GM12878 (cell line): Measurements from ENCODE around the gene FMN2. TPM values are rescaled to one million over a fixed set of nuclear protein-coding genes. Genes with fewer than 3 reads are reported as not detected.

Experiments used
- ATAC-seq: fragments of 200-7000 bp; cut with Tn5 transposase; 3 replicates; pipeline ENCODE4 v1.9.1; 2020; ENCODE audit warnings: mild to moderate bottlenecking, moderate library complexity
- BruUV-seq: library from RNA; stranded (reverse); fragments of 400-500 nt; replicated peaks from 2 replicates; lab custom pipeline; 2021; lab: Mats Ljungman, UMichigan
- CTCF ChIA-PET: fragments of 300-600 bp; sonication (Branson Sonifier 250); formaldehyde crosslinking; extraction: SDS; loops from one replicate; lab custom pipeline; 2021; ENCODE audit warnings: inconsistent platforms; lab: Yijun Ruan, JAX
- POLR2A ChIA-PET: fragments of 350-600 bp; formaldehyde crosslinking; extraction: SDS; loops from one replicate; lab custom pipeline; 2021; ENCODE audit warnings: inconsistent platforms; lab: Charles Lee
- RAD21 ChIA-PET: fragments of 300-600 bp; sonication (Branson Sonifier 250); formaldehyde crosslinking; loops from one replicate; lab custom pipeline; 2023; ENCODE audit warnings: antibody characterized with exemption; ENCODE audit not compliant: unreplicated experiment; lab: Charles Lee
- SMC1A ChIA-PET: fragments of 300-600 bp; sonication (Branson Sonifier 250); formaldehyde crosslinking; loops from one replicate; lab custom pipeline; 2023; ENCODE audit not compliant: unreplicated experiment, uncharacterized antibody; lab: Charles Lee
- DNase-seq: peaks from one replicate; pipeline ENCODE4 v3.0.0-alpha.2; 2011; ENCODE audit warnings: low read depth, low spot score
- FAIRE-seq: peaks from 3 replicates; lab custom pipeline; 2011; peaks lifted over from hg19 to GRCh38; lab: Jason Lieb, UNC
- H2AFZ ChIP-seq: 2 replicates; pipeline ENCODE4 v1.6.0; 2011; ENCODE audit warnings: low read depth, low read length, control low read depth; ENCODE audit not compliant: control insufficient read depth
- H3K27ac ChIP-seq: 2 replicates; pipeline ENCODE4 v1.5.1; 2011; ENCODE audit warnings: control low read depth; ENCODE audit not compliant: control insufficient read depth, insufficient read depth
- H3K27me3 ChIP-seq, 2 experiments: replicated peaks in 1 of 2; 2 replicates each; pipeline versions ENCODE4 v1.6.0 to v1.6.1; 2011; ENCODE audit warnings: low read length in 1 of 2; ENCODE audit not compliant: control insufficient read depth in 2 of 2, insufficient read depth in 2 of 2
- H3K36me3 ChIP-seq, 2 experiments: 2 replicates each; pipeline ENCODE4 v1.5.1; 2011; ENCODE audit warnings: low read length in 1 of 2; ENCODE audit not compliant: control insufficient read depth in 2 of 2, insufficient read depth in 2 of 2
- H3K4me1 ChIP-seq: 2 replicates; pipeline ENCODE4 v1.6.1; 2011; ENCODE audit warnings: mild to moderate bottlenecking, low read length, moderate library complexity, mixed read lengths; ENCODE audit not compliant: control insufficient read depth, insufficient read depth
- H3K4me2 ChIP-seq: 2 replicates; pipeline ENCODE4 v1.6.0; 2011; ENCODE audit warnings: control low read depth; ENCODE audit not compliant: control insufficient read depth, insufficient read depth
- H3K4me3 ChIP-seq: fragments of 200-600 bp; sonication (generic); 2 replicates; pipeline ENCODE4 v1.5.1; 2016
- H3K79me2 ChIP-seq: 2 replicates; pipeline ENCODE4 v1.6.0; 2011; ENCODE audit warnings: low read length; ENCODE audit not compliant: control insufficient read depth, insufficient read depth
- H3K9ac ChIP-seq: 2 replicates; pipeline ENCODE4 v1.8.0; 2011; ENCODE audit warnings: low read length, control low read depth, mixed read lengths; ENCODE audit not compliant: control insufficient read depth, insufficient read depth
- H3K9me3 ChIP-seq: replicated peaks from 3 replicates; pipeline ENCODE4 v1.5.1; 2011; ENCODE audit warnings: mild to moderate bottlenecking, low read length; ENCODE audit not compliant: control insufficient read depth, insufficient read depth
- H4K20me1 ChIP-seq: 2 replicates; pipeline ENCODE4 v1.6.0; 2011; ENCODE audit not compliant: control insufficient read depth, insufficient read depth
- CHD1 ChIP-seq: IDR thresholded peaks from 2 replicates; pipeline ENCODE4 v1.6.1; 2012; ENCODE audit warnings: low read depth, low read length, improper control_type of control experiment
- CHD4 ChIP-seq: fragments of 200-600 bp; sonication (generic); IDR thresholded peaks from 2 replicates; pipeline ENCODE4 v1.6.1; 2016; ENCODE audit warnings: mild to moderate bottlenecking
- CTCF ChIP-seq, 3 experiments: IDR thresholded peaks in 2 of 3; conservative IDR thresholded peaks in 1 of 3; 2 replicates each; pipeline ENCODE4 v1.5.1; 2011; ENCODE audit warnings: low read depth in 3 of 3, low read length in 3 of 3, mild to moderate bottlenecking in 3 of 3, control low read depth in 2 of 3, moderate library complexity in 2 of 3, inconsistent platforms in 1 of 3, mixed read lengths in 1 of 3; ENCODE audit not compliant: control insufficient read depth in 2 of 3, insufficient read depth in 1 of 3; ENCODE audit errors: extremely low read depth in 1 of 3
- E2F8 ChIP-seq: fragments of 450-650 bp; IDR thresholded peaks from 2 replicates; pipeline ENCODE4 v1.6.1; 2018; ENCODE audit warnings: mild to moderate bottlenecking, low read depth, moderate library complexity; ENCODE audit not compliant: partially characterized antibody
- EP300 ChIP-seq, 2 experiments: fragments of 150-350 bp in 1 of 2; IDR thresholded peaks; 2 replicates each; pipeline ENCODE4 v1.6.1; 2011 to 2012; ENCODE audit warnings: low read depth in 2 of 2, low read length in 2 of 2, borderline replicate concordance in 1 of 2, improper control_type of control experiment in 1 of 2, inconsistent platforms in 1 of 2; ENCODE audit not compliant: control insufficient read depth in 1 of 2
- MTA2 ChIP-seq: fragments of 450-650 bp; IDR thresholded peaks from 2 replicates; pipeline ENCODE4 v1.6.1; 2016; ENCODE audit warnings: low read depth, mild to moderate bottlenecking, moderate library complexity
- POLR2AphosphoS5 ChIP-seq: IDR thresholded peaks from 2 replicates; pipeline ENCODE4 v1.6.1; 2011; ENCODE audit warnings: mild to moderate bottlenecking, low read length, inconsistent platforms
- RELB ChIP-seq: fragments of 450-650 bp; IDR thresholded peaks from 2 replicates; pipeline ENCODE4 v1.6.1; 2017; ENCODE audit warnings: low read depth, mild to moderate bottlenecking, moderate library complexity
- ZBTB33 ChIP-seq: fragments of 450-650 bp; IDR thresholded peaks from 2 replicates; pipeline ENCODE4 v1.6.1; 2017; ENCODE audit warnings: mild to moderate bottlenecking
- WGBS: methylation state at CpG from one replicate; pipeline ENCODE4 v1.1.6; 2016; ENCODE audit warnings: low lambda C conversion rate; ENCODE audit not compliant: insufficient replicate concordance, insufficient coverage; ENCODE audit errors: missing lambda C conversion rate; 5-methylcytosine and 5-hydroxymethylcytosine counted together
- in situ Hi-C: fragments of 300-500 bp; cut with MboI; formaldehyde crosslinking; loops from 9 replicates; pipeline ENCODE4 v1.14.3; 2018; ENCODE audit warnings: mixed read lengths
- intact Hi-C: fragments of 100-400 bp; cut with micrococcal nuclease; formaldehyde crosslinking; loops from one replicate; pipeline ENCODE4 v1.14.2; 2022; ENCODE audit not compliant: unreplicated experiment
- polyA plus RNA-seq, 11 experiments: library from polyadenylated mRNA; depleted of rRNA in 4 of 11; unstranded in 6 of 11; stranded (reverse) in 5 of 11; fragments of >200 nt; fragmentation: Nextera tagmentation in 4 of 11; fragmentation: Illumina TruSeq in 1 of 11; extraction: Ambion mirVana in 4 of 11; extraction: Trizol in 1 of 11; gene quantifications; 1 replicate in 1 of 11; 2 replicates in 10 of 11; pipeline versions ENCODE4 v1.2.1 to v1.2.3, GENCODE V29; 2011 to 2016; ENCODE audit warnings: inconsistent platforms in 2 of 11, missing spikeins in 2 of 11, low read depth in 1 of 11
- total RNA-seq, 4 experiments: library from RNA; depleted of rRNA in 3 of 4; stranded (reverse); fragments of >200 nt in 3 of 4; fragmentation: Illumina TruSeq in 1 of 4; extraction: Trizol in 1 of 4; gene quantifications; 2 replicates each; pipeline versions ENCODE4 v1.2.1 to v1.2.3, GENCODE V29; 2013 to 2021

Gene FMN2
- total and polyA plus RNA-seq, 10 of the 15 experiments (the other 5 are each of a cell fraction or from before 2014, with no cell fraction given): 0.60 TPM; not detected in 9

GRCh38 chr1:240487493-240487892 lies 395.8 kb downstream of the FMN2 start:
- intact Hi-C loops: no loop called here
- no peak for ATAC-seq

More at GRCh38 chr1:240487493-240487892, 395.8 kb downstream of the FMN2 start:
- SMC1A ChIA-PET: interaction anchor here (0.7 to 1.6 kb wide), 3 partner anchors 22 to 30 kb away, joined by 3 to 6 read pairs (median 4); no protein-coding TSS in a partner anchor
- Histone ChIP-seq H3K9ac (no peak overlapping the region), H3K4me2 (no peak overlapping the region), H3K36me3 (no peaks in the 10 kb centered on the region), H3K27ac (no peak overlapping the region), H3K9me3 (no peaks in the 10 kb centered on the region), H3K79me2 (no peaks in the 10 kb centered on the region), H3K4me3 (no peak overlapping the region), H3K27me3 (no peaks in the 10 kb centered on the region), H2AFZ (no peak overlapping the region), H3K4me1 (no peaks in the 10 kb centered on the region), H4K20me1 (no peaks in the 10 kb centered on the region)
- DNase-seq: no peak
- RAD21 ChIA-PET: interaction anchor here (1.3 to 1.5 kb wide), 2 partner anchors 32 to 114 kb away, joined by 4 to 5 read pairs; no protein-coding TSS in a partner anchor
- FAIRE-seq: no peak
- CTCF ChIA-PET: interaction anchor here (1.0 kb wide), 1 partner anchor 33 kb away, joined by 4 read pairs; no protein-coding TSS in a partner anchor
- TF ChIP-seq POLR2AphosphoS5: no peak
- TF ChIP-seq E2F8: no peak
- no peak for TF ChIP-seq CTCF (IDR thresholded peaks at IDR 0.05 in 2 of 3, conservative IDR thresholded peaks at IDR 0.05 in 1 of 3; ENCODE audit: control insufficient read depth in 2 of 3, extremely low read depth in 1 of 3, insufficient read depth in 1 of 3, low read depth in 3 of 3, low read length in 3 of 3)
- no peak for TF ChIP-seq EP300 (IDR thresholded peaks at IDR 0.05; ENCODE audit: borderline replicate concordance in 1 of 2, control insufficient read depth in 1 of 2, low read depth in 2 of 2, low read length in 2 of 2)
- TF ChIP-seq MTA2: no peak
- no peak for TF ChIP-seq CHD1
- no peak for TF ChIP-seq CHD4
- no peak for TF ChIP-seq ZBTB33
- TF ChIP-seq RELB: no peak
- POLR2A ChIA-PET: interaction anchor here (0.5 kb wide), 1 partner anchor 242 kb away, joined by 3 read pairs; no protein-coding TSS in a partner anchor
- in situ Hi-C loops: no loop called here
- 2% methylated on average over 3 of the region's 3 CpGs for WGBS
- BruUV-seq: no TSS peak
